ENCODE data around the gene TRIP10. TPM values are rescaled to one million over a fixed set of nuclear protein-coding genes. Genes with fewer than 3 reads are reported as not detected.

Gene TRIP10
- total and polyA plus RNA-seq, 2 of the 4 experiments (the other 2 are of a cell fraction) = 39.1 to 47.0 TPM

- Histone ChIP-seq H3K9me1 (ENCODE audit: insufficient read depth, low read length) (no peaks in the 10 kb centered on the region), H3K27me3 (ENCODE audit: control insufficient read depth, insufficient read depth, low read length) (no peaks in the 10 kb centered on the region), H3K14ac (replicated peaks; ENCODE audit: low read depth, low read length) (no peak overlapping the region), H3K4me3 (ENCODE audit: insufficient read depth, low read depth, low read length) (no peak overlapping the region), H3K56ac (ENCODE audit: extremely low read depth, insufficient read depth, low read length) (no peak overlapping the region), H3K79me1 (ENCODE audit: low read depth in 1 of 2, low read length in 2 of 2) (no peaks in the 10 kb centered on the region), H4K5ac (ENCODE audit: low read depth, low read length) (no peak overlapping the region), H3K4ac (ENCODE audit: low read depth, low read length) (no peak overlapping the region), H3K4me1 (ENCODE audit: control insufficient read depth, insufficient read depth, low read length) (peaks cover 2% of the 10 kb centered on the region; the same call in 1 of the 2 replicates), H4K20me1 (ENCODE audit: insufficient read depth, low read length) (no peaks in the 10 kb centered on the region), H2AK5ac (ENCODE audit: low read depth, low read length) (no peak overlapping the region; the same call in 1 of the 2 replicates), H2BK15ac (ENCODE audit: low read depth, low read length) (no peak overlapping the region), H2BK5ac (ENCODE audit: low read depth, low read length, poor library complexity, severe bottlenecking) (no peak overlapping the region), H2BK20ac (ENCODE audit: low read depth, low read length) (no peak overlapping the region), H3K18ac (ENCODE audit: low read depth, low read length) (no peak overlapping the region), H3K27ac (ENCODE audit: insufficient read depth, low read length) (no peak overlapping the region), H3K36me3 (ENCODE audit: control insufficient read depth, insufficient read depth, low read length) (peaks cover 4% of the 10 kb centered on the region; the same call in 1 of the 2 replicates), H2AFZ (replicated peaks; ENCODE audit: low read length, poor library complexity) (no peak overlapping the region), H3K4me2 (ENCODE audit: low read depth, low read length) (no peak overlapping the region), H3K23ac (ENCODE audit: low read depth, low read length) (no peak overlapping the region), H4K8ac (ENCODE audit: low read depth in 2 of 2, low read length in 2 of 2) (no peak overlapping the region), H3K9me3 (ENCODE audit: control insufficient read depth, insufficient read depth, low read length) (no peaks in the 10 kb centered on the region), H3K9ac (ENCODE audit: low read depth, low read length) (no peak overlapping the region), H4K91ac (ENCODE audit: insufficient read depth, low read depth, low read length) (no peak overlapping the region), H2BK120ac (ENCODE audit: low read depth, low read length) (no peak overlapping the region), H2AK9ac (replicated peaks; ENCODE audit: low read depth, low read length, poor library complexity) (no peak overlapping the region)
- ATAC-seq (ENCODE audit: low read depth) = peak; percentile 9; the same call in 1 of the 2 replicates
- dilution Hi-C loops (cut with HindIII; ENCODE audit: low sequenced_read_pairs, unreplicated experiment) = no loop called here
- BruUV-seq (replicated peaks) = no TSS peak
- DNase-seq = no peak
- TF ChIP-seq MAZ (IDR thresholded peaks at IDR 0.05; ENCODE audit: borderline replicate concordance, low read depth, low read length) (no peak), RAD21 (IDR thresholded peaks at IDR 0.05; ENCODE audit: low read length) (no peak), POLR2A (IDR thresholded peaks at IDR 0.05; ENCODE audit: low read depth, low read length) (no peak), CEBPB (IDR thresholded peaks at IDR 0.05; ENCODE audit: low read depth, low read length) (no peak), SMC3 (IDR thresholded peaks at IDR 0.05; ENCODE audit: low read depth, low read length) (no peak), MXI1 (IDR thresholded peaks at IDR 0.05; ENCODE audit: borderline replicate concordance, low read depth, low read length) (no peak), RFX5 (IDR thresholded peaks at IDR 0.05; ENCODE audit: low read depth, low read length) (no peak), CHD1 (IDR thresholded peaks at IDR 0.05; ENCODE audit: low read depth, low read length) (no peak), BHLHE40 (IDR thresholded peaks at IDR 0.05; ENCODE audit: low read depth, low read length) (no peak)
- TF ChIP-seq, protein P1, sequence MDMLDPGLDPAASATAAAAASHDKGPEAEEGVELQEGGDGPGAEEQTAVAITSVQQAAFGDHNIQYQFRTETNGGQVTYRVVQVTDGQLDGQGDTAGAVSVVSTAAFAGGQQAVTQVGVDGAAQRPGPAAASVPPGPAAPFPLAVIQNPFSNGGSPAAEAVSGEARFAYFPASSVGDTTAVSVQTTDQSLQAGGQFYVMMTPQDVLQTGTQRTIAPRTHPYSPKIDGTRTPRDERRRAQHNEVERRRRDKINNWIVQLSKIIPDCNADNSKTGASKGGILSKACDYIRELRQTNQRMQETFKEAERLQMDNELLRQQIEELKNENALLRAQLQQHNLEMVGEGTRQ (IDR thresholded peaks at IDR 0.05; ENCODE audit: low read depth, low read length) = no peak
- in situ Hi-C loops (cut with MboI; ENCODE audit: low sequenced_read_pairs) = no loop called here
- 78% methylated on average over 11 of the region's 21 CpGs; no CpG with 5 or more reads in 1 of the 2 experiments for WGBS, 2 experiments (ENCODE audit: extremely low coverage in 2 of 2, insufficient read length in 1 of 2)
- intact Hi-C loops (cut with micrococcal nuclease) = no loop called here
- POLR2A ChIA-PET (ENCODE audit: unreplicated experiment) = no interaction called here
- CTCF ChIA-PET = no interaction called here
Observed at GRCh38 chr19:6718741-6719539, 20.5 kb upstream of the TRIP10 start.
